ENCODE measurements around the gene UBE3B. TPM values are rescaled to one million over a fixed set of nuclear protein-coding genes. Genes with fewer than 3 reads are reported as not detected.

The UBE3B gene
- total and polyA plus RNA-seq, 2 donors: 22.7 to 40.1 TPM

GRCh38 chr12:109554761-109555160 is 77.3 kb downstream of the UBE3B start:
- DNase-seq (ENCODE audit: extremely low spot score): no peak
- Histone ChIP-seq H3K36me3 (ENCODE audit: insufficient read depth) (no peaks in the 10 kb centered on the region), H3K4me3 (ENCODE audit: low read depth, low read length) (no peak overlapping the region), H3K4me1 (ENCODE audit: insufficient read depth) (no peaks in the 10 kb centered on the region), H3K27ac (ENCODE audit: low read depth) (no peak overlapping the region)
- 74% methylated on average over 6 of the region's 6 CpGs for WGBS

GRCh38 chr12:109555431-109556315 is 78.2 kb downstream of the UBE3B start:
- DNase-seq (ENCODE audit: extremely low spot score): no peak
- Histone ChIP-seq H3K36me3 (ENCODE audit: insufficient read depth) (no peaks in the 10 kb centered on the region), H3K27ac (ENCODE audit: low read depth) (no peak overlapping the region), H3K4me1 (ENCODE audit: insufficient read depth) (no peaks in the 10 kb centered on the region), H3K4me3 (ENCODE audit: low read depth, low read length) (no peak overlapping the region)
- WGBS: 76% methylated on average over 18 of the region's 18 CpGs

- H3K4me1 ChIP-seq (ENCODE audit: insufficient read depth): no peaks in the 10 kb centered on the region
- H3K4me3 ChIP-seq (ENCODE audit: low read depth, low read length): no peak overlapping the region
- H3K27ac ChIP-seq (ENCODE audit: low read depth): no peak overlapping the region
- no peak for DNase-seq (ENCODE audit: extremely low spot score)
- 91% methylated on average over 10 of the region's 10 CpGs for WGBS
- no peaks in the 10 kb centered on the region for H3K36me3 ChIP-seq (ENCODE audit: insufficient read depth)
Measured at GRCh38 chr12:109557200-109557599, 79.8 kb downstream of the UBE3B start.

GRCh38 chr12:109557805-109558204 is 80.4 kb downstream of the UBE3B start:
- DNase-seq (ENCODE audit: extremely low spot score): no peak
- H3K36me3 ChIP-seq (ENCODE audit: insufficient read depth): no peaks in the 10 kb centered on the region

GRCh38 chr12:109558374-109559199 is 81.2 kb downstream of the UBE3B start:
- Histone ChIP-seq H3K27ac (ENCODE audit: low read depth) (no peak overlapping the region), H3K36me3 (ENCODE audit: insufficient read depth) (no peaks in the 10 kb centered on the region), H3K4me1 (ENCODE audit: insufficient read depth) (no peaks in the 10 kb centered on the region), H3K4me3 (ENCODE audit: low read depth, low read length) (no peak overlapping the region)
- no peak for DNase-seq (ENCODE audit: extremely low spot score)
- 90% methylated on average over 25 of the region's 25 CpGs for WGBS

More at GRCh38 chr12:109557805-109558204, 80.4 kb downstream of the UBE3B start:
- no peaks in the 10 kb centered on the region for H3K4me1 ChIP-seq (ENCODE audit: insufficient read depth)
- 71% methylated on average over 12 of the region's 12 CpGs for WGBS
- H3K27ac ChIP-seq (ENCODE audit: low read depth): no peak overlapping the region
- H3K4me3 ChIP-seq (ENCODE audit: low read depth, low read length): no peak overlapping the region

GRCh38 chr12:109559200-109559505 is 81.7 kb downstream of the UBE3B start:
- no peaks in the 10 kb centered on the region for H3K36me3 ChIP-seq (ENCODE audit: insufficient read depth)
- H3K4me1 ChIP-seq (ENCODE audit: insufficient read depth): no peaks in the 10 kb centered on the region
- no peak overlapping the region for H3K4me3 ChIP-seq (ENCODE audit: low read depth, low read length)
- DNase-seq (ENCODE audit: extremely low spot score): no peak
- WGBS: 92% methylated on average over 6 of the region's 6 CpGs
- no peak overlapping the region for H3K27ac ChIP-seq (ENCODE audit: low read depth)

- no peak overlapping the region for H3K4me3 ChIP-seq (ENCODE audit: low read depth, low read length)
- H3K27ac ChIP-seq (ENCODE audit: low read depth): no peak overlapping the region
- no peaks in the 10 kb centered on the region for H3K36me3 ChIP-seq (ENCODE audit: insufficient read depth)
- no peak for DNase-seq (ENCODE audit: extremely low spot score)
- H3K4me1 ChIP-seq (ENCODE audit: insufficient read depth): no peaks in the 10 kb centered on the region
- 96% methylated on average over 10 of the region's 10 CpGs for WGBS
Measured at GRCh38 chr12:109559601-109560000, 82.2 kb downstream of the UBE3B start.

GRCh38 chr12:109560867-109561710 is 83.7 kb downstream of the UBE3B start:
- 83% methylated on average over 30 of the region's 30 CpGs for WGBS
- no peak for DNase-seq (ENCODE audit: extremely low spot score)
- no peak overlapping the region for H3K4me3 ChIP-seq (ENCODE audit: low read depth, low read length)

GRCh38 chr12:109561711-109562030 is 84.2 kb downstream of the UBE3B start:
- Histone ChIP-seq H3K4me3 (ENCODE audit: low read depth, low read length) (no peak overlapping the region), H3K4me1 (ENCODE audit: insufficient read depth) (no peaks in the 10 kb centered on the region), H3K27ac (ENCODE audit: low read depth) (no peak overlapping the region), H3K36me3 (ENCODE audit: insufficient read depth) (no peaks in the 10 kb centered on the region)
- WGBS: 94% methylated on average over 10 of the region's 10 CpGs
- DNase-seq (ENCODE audit: extremely low spot score): no peak

More at GRCh38 chr12:109560867-109561710, 83.7 kb downstream of the UBE3B start:
- no peaks in the 10 kb centered on the region for H3K36me3 ChIP-seq (ENCODE audit: insufficient read depth)
- H3K27ac ChIP-seq (ENCODE audit: low read depth): no peak overlapping the region
- no peaks in the 10 kb centered on the region for H3K4me1 ChIP-seq (ENCODE audit: insufficient read depth)

- no peaks in the 10 kb centered on the region for H3K36me3 ChIP-seq (ENCODE audit: insufficient read depth)
Measured at GRCh38 chr12:109562871-109563270, 85.4 kb downstream of the UBE3B start.

GRCh38 chr12:109563291-109564284 is 86.2 kb downstream of the UBE3B start:
- 82% methylated on average over 30 of the region's 30 CpGs for WGBS
- Histone ChIP-seq H3K27ac (ENCODE audit: low read depth) (no peak overlapping the region), H3K36me3 (ENCODE audit: insufficient read depth) (no peaks in the 10 kb centered on the region), H3K4me3 (ENCODE audit: low read depth, low read length) (no peak overlapping the region), H3K4me1 (ENCODE audit: insufficient read depth) (no peaks in the 10 kb centered on the region)
- no peak for DNase-seq (ENCODE audit: extremely low spot score)

More at GRCh38 chr12:109562871-109563270, 85.4 kb downstream of the UBE3B start:
- no peak for DNase-seq (ENCODE audit: extremely low spot score)
- H3K4me3 ChIP-seq (ENCODE audit: low read depth, low read length): no peak overlapping the region
- 90% methylated on average over 4 of the region's 4 CpGs for WGBS
- H3K27ac ChIP-seq (ENCODE audit: low read depth): no peak overlapping the region
- H3K4me1 ChIP-seq (ENCODE audit: insufficient read depth): no peaks in the 10 kb centered on the region

GRCh38 chr12:109566424-109566823 is 89.0 kb downstream of the UBE3B start:
- Histone ChIP-seq H3K4me1 (ENCODE audit: insufficient read depth) (no peaks in the 10 kb centered on the region), H3K4me3 (ENCODE audit: low read depth, low read length) (no peak overlapping the region), H3K27ac (ENCODE audit: low read depth) (no peak overlapping the region), H3K36me3 (ENCODE audit: insufficient read depth) (no peaks in the 10 kb centered on the region)
- WGBS: 94% methylated on average over 8 of the region's 8 CpGs
- DNase-seq (ENCODE audit: extremely low spot score): no peak
